Tibial artery (tissue), 4 donors: ENCODE data around the gene TBC1D24.

Experiments used
- DNase-seq, 2 donors: peaks; one replicate each; pipeline ENCODE4 v3.0.0-alpha.2; 2019
- H3K27ac ChIP-seq, 2 donors: fragments of 200-600 bp; sonication (generic) in 1 of 2; 1 replicate in 1 of 2; 2 replicates in 1 of 2; pipeline ENCODE4 v1.5.1; 2018 to 2019; ENCODE audit warnings: mild to moderate bottlenecking in 1 of 2
- H3K27me3 ChIP-seq, 2 donors: fragments of 200-600 bp; sonication (generic) in 1 of 2; one replicate each; pipeline versions ENCODE4 v1.5.1 to v1.6.0; 2016 to 2019
- H3K36me3 ChIP-seq, 3 donors: fragments of 200-600 bp; sonication (generic) in 2 of 3; one replicate each; pipeline ENCODE4 v1.5.1; 2016 to 2019; ENCODE audit warnings: mild to moderate bottlenecking in 2 of 3
- H3K4me1 ChIP-seq, 4 donors: fragments of 200-600 bp; sonication (generic) in 2 of 4; 1 replicate in 3 of 4; 2 replicates in 1 of 4; pipeline ENCODE4 v1.5.1; 2016 to 2019
- H3K4me3 ChIP-seq, 2 donors: fragments of 200-600 bp; sonication (generic) in 1 of 2; 1 replicate in 1 of 2; 2 replicates in 1 of 2; pipeline ENCODE4 v1.5.1; 2018 to 2019; ENCODE audit warnings: mild to moderate bottlenecking in 2 of 2
- H3K9me3 ChIP-seq, 3 donors: fragments of 200-600 bp; sonication (generic) in 1 of 3; one replicate each; pipeline ENCODE4 v1.5.1; 2016 to 2019
- intact Hi-C: fragments of 100-400 bp; cut with DNase I; formaldehyde crosslinking; loops from one replicate; pipeline ENCODE4 v1.15.0; 2023; ENCODE audit warnings: low total_unique reads
- TF ChIP-seq, protein P1 (sequence below), 2 experiments: fragments of 200-600 bp in 1 of 2; fragments of 450-650 bp in 1 of 2; IDR thresholded peaks; one replicate each; pipeline ENCODE4 v1.5.1; 2017 to 2019; ENCODE audit warnings: antibody characterized with exemption in 2 of 2, mild to moderate bottlenecking in 1 of 2, moderate library complexity in 1 of 2

Gene TBC1D24

DNA sequence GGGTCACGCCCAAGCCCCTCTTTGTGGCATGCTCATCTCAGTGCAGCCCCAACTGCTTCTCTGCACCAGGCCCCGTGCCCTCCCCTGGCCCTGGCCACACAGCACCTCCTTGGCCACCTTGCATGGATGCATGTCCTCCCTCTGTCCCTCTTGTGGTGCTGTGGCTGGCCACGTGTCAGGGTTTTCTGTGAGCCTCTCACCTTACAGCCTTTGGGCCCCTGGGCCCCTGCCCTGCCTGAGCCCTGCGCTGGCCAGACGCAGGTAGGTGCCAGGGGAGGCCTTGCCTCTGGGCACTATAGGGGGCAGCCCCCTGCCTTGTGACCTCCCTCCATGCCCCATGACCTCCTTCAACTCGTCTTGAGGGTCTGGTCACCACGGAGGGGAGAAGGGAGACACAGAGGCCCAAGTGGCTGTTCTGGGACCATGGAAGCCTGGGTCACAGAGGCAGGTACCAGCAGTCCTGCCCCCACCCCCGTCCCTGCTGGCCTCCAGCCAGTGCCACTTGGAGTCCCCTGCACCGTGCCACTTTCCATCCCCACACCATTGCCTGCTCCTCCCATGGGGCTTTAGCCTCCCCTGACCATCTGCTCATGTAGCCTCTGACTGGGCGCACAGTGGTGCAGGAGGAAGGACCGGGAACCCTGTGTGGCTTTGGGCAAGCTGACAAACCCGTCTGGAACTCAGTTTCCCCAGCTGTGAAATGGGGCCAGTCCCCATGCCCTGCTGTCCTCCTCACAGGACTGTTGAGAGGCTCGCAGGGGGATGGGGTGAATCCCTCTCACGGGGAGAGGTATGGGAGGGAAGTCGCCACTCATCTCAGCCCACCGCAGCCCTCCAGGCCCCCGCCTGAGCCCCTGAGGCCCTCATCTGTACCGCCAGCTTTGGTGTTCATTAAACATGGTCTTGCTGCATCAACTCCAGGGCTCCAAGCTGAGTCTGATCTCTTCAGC, 27.3 kb downstream of the TBC1D24 start:
- Histone ChIP-seq H3K4me1 (peaks cover 0 to 48% (median 17%) of the 10 kb centered on the region in 4 donors), H3K36me3 (peaks cover 0 to 9% (median 0%) of the 10 kb centered on the region in 3 donors), H3K27me3 (no peaks in the 10 kb centered on the region), H3K27ac (no peak overlapping the region), H3K4me3 (no peak overlapping the region), H3K9me3 (no peaks in the 10 kb centered on the region)
- DNase-seq = no peak
- intact Hi-C loops = loop anchor here (2.0 to 5.0 kb wide), 2 partner anchors 75 to 161 kb away; partner anchors contain the start of genes ABCA3 and CCNF
- TF ChIP-seq, protein P1, sequence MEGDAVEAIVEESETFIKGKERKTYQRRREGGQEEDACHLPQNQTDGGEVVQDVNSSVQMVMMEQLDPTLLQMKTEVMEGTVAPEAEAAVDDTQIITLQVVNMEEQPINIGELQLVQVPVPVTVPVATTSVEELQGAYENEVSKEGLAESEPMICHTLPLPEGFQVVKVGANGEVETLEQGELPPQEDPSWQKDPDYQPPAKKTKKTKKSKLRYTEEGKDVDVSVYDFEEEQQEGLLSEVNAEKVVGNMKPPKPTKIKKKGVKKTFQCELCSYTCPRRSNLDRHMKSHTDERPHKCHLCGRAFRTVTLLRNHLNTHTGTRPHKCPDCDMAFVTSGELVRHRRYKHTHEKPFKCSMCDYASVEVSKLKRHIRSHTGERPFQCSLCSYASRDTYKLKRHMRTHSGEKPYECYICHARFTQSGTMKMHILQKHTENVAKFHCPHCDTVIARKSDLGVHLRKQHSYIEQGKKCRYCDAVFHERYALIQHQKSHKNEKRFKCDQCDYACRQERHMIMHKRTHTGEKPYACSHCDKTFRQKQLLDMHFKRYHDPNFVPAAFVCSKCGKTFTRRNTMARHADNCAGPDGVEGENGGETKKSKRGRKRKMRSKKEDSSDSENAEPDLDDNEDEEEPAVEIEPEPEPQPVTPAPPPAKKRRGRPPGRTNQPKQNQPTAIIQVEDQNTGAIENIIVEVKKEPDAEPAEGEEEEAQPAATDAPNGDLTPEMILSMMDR (IDR thresholded peaks at IDR 0.05) = no peak

DNA sequence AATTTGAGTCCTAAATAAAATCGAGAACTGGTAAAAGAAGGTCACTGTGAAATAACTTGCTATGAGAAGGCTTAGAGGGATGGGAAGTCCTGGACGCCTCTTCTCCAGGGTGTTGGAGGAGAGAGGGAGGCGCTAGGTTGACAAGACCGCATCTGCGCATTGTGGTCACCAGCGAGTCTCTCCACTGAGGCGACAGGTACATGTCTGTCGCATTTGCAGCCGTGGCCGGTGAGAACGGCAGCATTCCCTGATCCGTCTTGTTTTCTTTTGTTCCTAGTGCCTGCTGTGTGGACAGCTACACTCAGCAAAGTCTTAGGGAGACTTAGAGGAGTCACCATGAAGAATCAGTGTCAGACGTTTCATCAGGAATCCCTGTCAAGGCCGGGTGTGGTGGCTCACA, 30.8 kb downstream of the TBC1D24 start:
- H3K4me1 ChIP-seq = peaks cover 0 to 14% (median 8%) of the 10 kb centered on the region in 4 donors
- intact Hi-C loops = no loop called here
- H3K36me3 ChIP-seq = no peaks in the 10 kb centered on the region
- H3K27ac ChIP-seq = no peak overlapping the region
- TF ChIP-seq, protein P1 (IDR thresholded peaks at IDR 0.05) = no peak
- H3K9me3 ChIP-seq = no peaks in the 10 kb centered on the region
- no peak overlapping the region for H3K4me3 ChIP-seq
- DNase-seq = no peak
- no peaks in the 10 kb centered on the region for H3K27me3 ChIP-seq

DNA sequence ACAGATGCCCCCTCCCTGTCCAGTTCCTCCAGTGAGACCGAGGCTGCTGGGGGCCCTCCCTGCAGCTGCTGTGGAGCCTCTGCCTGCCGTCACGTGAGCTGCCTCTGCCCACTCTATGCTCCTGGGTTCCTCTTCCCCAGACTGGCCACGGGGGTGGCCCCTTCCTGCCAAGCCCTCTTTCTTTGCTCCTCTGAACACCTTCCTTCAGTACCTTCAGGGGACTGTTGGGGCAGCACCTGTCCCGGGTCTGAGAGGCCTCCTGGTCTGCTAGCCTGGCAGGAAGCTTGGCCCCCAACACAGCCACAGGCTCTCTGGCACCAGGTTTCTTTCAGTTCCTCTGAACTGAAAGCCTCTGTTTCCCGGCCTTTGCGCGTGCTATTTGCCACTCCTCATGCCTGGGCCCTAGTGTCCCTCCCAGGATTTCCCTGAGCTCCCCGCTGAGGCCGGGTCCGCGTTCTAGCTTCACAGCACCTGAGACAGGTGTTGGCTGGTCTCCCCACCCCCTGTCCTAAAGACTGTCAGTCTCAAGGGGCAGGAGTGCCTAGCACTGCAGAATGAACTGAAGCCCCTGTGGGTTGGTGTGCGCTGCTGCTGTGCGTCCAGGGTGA, 32.2 kb downstream of the TBC1D24 start:
- Histone ChIP-seq H3K27me3 (no peaks in the 10 kb centered on the region), H3K4me1 (peaks cover 0 to 10% (median 8%) of the 10 kb centered on the region in 4 donors), H3K36me3 (no peaks in the 10 kb centered on the region), H3K27ac (no peak overlapping the region), H3K4me3 (no peak overlapping the region), H3K9me3 (no peaks in the 10 kb centered on the region)
- intact Hi-C loops = no loop called here
- peak in 1 of 2 donors; percentile 72 for DNase-seq
- TF ChIP-seq, protein P1 (IDR thresholded peaks at IDR 0.05) = no peak

DNA sequence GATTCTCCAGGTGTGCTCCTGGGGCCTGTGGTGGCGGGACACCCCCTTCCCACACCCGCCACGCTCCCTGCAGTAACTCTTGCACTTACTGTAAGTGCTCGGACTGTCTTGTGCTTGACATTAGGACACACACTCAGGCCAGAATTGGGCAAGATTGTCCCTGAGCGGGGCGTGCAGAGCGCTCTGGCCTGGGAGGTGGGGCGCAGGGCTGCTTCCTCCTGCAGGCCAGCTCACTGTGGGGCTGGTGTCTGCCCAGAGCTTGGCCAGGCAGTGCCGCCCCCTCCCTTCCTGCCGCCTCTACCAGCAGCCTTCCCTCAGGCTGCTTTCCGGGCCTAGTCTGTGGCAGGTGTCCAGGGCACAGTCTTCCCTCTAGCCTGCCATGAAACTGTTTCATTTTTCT, 32.7 kb downstream of the TBC1D24 start:
- peaks cover 0 to 11% (median 8%) of the 10 kb centered on the region in 4 donors for H3K4me1 ChIP-seq
- peak in 1 of 2 donors; percentile 65 for DNase-seq
- no peaks in the 10 kb centered on the region for H3K9me3 ChIP-seq
- no peaks in the 10 kb centered on the region for H3K36me3 ChIP-seq
- no peaks in the 10 kb centered on the region for H3K27me3 ChIP-seq
- no peak overlapping the region for H3K4me3 ChIP-seq
- H3K27ac ChIP-seq = no peak overlapping the region
- intact Hi-C loops = no loop called here
- TF ChIP-seq, protein P1 (IDR thresholded peaks at IDR 0.05) = no peak

DNA sequence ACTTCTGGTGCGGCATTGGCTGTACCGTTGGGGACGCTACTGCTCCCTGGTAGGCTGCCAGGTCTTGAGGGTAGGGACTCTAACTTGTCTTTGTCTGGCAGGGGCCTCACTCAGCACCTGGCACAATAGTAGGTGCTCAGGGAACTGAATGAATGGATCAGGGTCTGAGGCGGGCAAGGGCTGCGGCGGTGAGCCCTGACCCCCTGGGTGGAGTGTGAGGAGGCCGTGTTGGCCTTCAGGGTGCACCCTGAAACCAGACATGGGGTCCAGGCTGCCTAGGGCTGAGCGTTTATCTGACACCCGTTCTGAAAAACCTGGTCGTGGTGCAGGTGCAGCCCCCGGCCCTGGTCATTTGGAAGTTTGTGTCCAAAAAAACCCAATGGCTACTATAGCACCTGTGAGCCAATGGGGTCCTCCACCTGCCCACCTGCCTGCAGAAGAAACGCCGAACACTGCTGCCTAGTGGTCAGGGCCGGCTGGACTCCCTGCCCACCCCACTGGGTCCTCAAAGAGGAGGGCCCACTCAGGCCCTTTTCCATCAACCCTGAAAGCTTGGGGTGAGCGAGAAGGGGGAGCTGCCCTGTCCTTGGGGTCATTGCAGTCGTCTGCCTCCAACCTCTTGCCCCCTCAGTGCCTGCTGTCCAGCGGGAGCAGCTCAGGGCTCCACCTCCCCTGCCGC, 33.9 kb downstream of the TBC1D24 start:
- Histone ChIP-seq H3K9me3 (no peaks in the 10 kb centered on the region), H3K4me3 (no peak overlapping the region), H3K4me1 (peaks cover 0 to 18% (median 16%) of the 10 kb centered on the region in 4 donors), H3K27ac (no peak overlapping the region), H3K27me3 (no peaks in the 10 kb centered on the region), H3K36me3 (no peaks in the 10 kb centered on the region)
- TF ChIP-seq, protein P1 (IDR thresholded peaks at IDR 0.05) = no peak
- no peak for DNase-seq
- intact Hi-C loops = no loop called here
